ENCODE data around the gene PKP3. TPM values are rescaled to one million over a fixed set of nuclear protein-coding genes. Genes with fewer than 3 reads are reported as not detected.
A peak's percentile ranks its signal among the peaks of the same experiment; 100 is the strongest.

The PKP3 gene
- total RNA-seq, 5 donors from 2014 or later (not counting 1 experiment from before 2014, with no cell fraction given), result 0.32 to 0.85 (median 0.47) TPM; not detected in 1

- Histone ChIP-seq H3K27me3 (replicated peaks in 1 of 2; ENCODE audit: control insufficient read depth in 2 of 2, extremely low read depth in 1 of 2, insufficient read depth in 2 of 2, low read length in 1 of 2) (peaks cover 0 to 2% of the 10 kb centered on the region in 2 experiments), H3K4me3 (ENCODE audit: control insufficient read depth in 1 of 2, extremely low read depth in 1 of 2, low read length in 1 of 2) (no peak overlapping the region), H3K9me3 (no peaks in the 10 kb centered on the region), H3K4me1 (ENCODE audit: control insufficient read depth in 1 of 2, extremely low read depth in 1 of 2, insufficient read depth in 2 of 2, low read length in 2 of 2) (peaks cover 8 to 54% of the 10 kb centered on the region in 2 experiments), H3K36me3 (ENCODE audit: control insufficient read depth in 2 of 2, extremely low read depth in 1 of 2, insufficient read depth in 1 of 2, low read length in 1 of 2) (no peaks in the 10 kb centered on the region), H3K27ac (ENCODE audit: low read length) (no peak overlapping the region)
- 97% methylated on average over 4 of the region's 4 CpGs for WGBS (ENCODE audit: insufficient coverage)
- DNase-seq (no peak), ATAC-seq (replicated peaks in 1 of 4) (no peak)
- no peaks in the 10 kb centered on the region for H3K36me3 Mint-ChIP-seq
- no peak overlapping the region for H3K4me3 Mint-ChIP-seq
- H3K27me3 Mint-ChIP-seq, result peaks cover 0 to 2% of the 10 kb centered on the region in 2 donors
- H3K27ac Mint-ChIP-seq, result no peak overlapping the region
- H3K4me1 Mint-ChIP-seq, result peaks cover 29 to 33% (median 33%) of the 10 kb centered on the region in 3 donors
- no peaks in the 10 kb centered on the region for H3K9me3 Mint-ChIP-seq
- ChIA-PET POLR2A (no interaction called here), CTCF (no interaction called here)
Measured at GRCh38 chr11:357582-357981, 36.4 kb upstream of the PKP3 start.

- Histone ChIP-seq H3K36me3 (ENCODE audit: control insufficient read depth in 2 of 2, extremely low read depth in 1 of 2, insufficient read depth in 1 of 2, low read length in 1 of 2) (no peaks in the 10 kb centered on the region), H3K4me3 (ENCODE audit: control insufficient read depth in 1 of 2, extremely low read depth in 1 of 2, low read length in 1 of 2) (no peak overlapping the region), H3K9me3 (no peaks in the 10 kb centered on the region), H3K4me1 (ENCODE audit: control insufficient read depth in 1 of 2, extremely low read depth in 1 of 2, insufficient read depth in 2 of 2, low read length in 2 of 2) (peaks cover 8 to 56% of the 10 kb centered on the region in 2 experiments), H3K27me3 (replicated peaks in 1 of 2; ENCODE audit: control insufficient read depth in 2 of 2, extremely low read depth in 1 of 2, insufficient read depth in 2 of 2, low read length in 1 of 2) (peaks cover 0 to 2% of the 10 kb centered on the region in 2 experiments), H3K27ac (ENCODE audit: low read length) (no peak overlapping the region)
- CTCF ChIA-PET, result no interaction called here
- ATAC-seq (replicated peaks in 1 of 4) (no peak), DNase-seq (no peak)
- Mint-ChIP-seq H3K4me1 (peaks cover 22 to 27% (median 26%) of the 10 kb centered on the region in 3 donors), H3K27me3 (peaks cover 0 to 2% of the 10 kb centered on the region in 2 donors), H3K27ac (no peak overlapping the region), H3K4me3 (no peak overlapping the region), H3K9me3 (no peaks in the 10 kb centered on the region), H3K36me3 (no peaks in the 10 kb centered on the region)
- 86% methylated on average over 21 of the region's 34 CpGs for WGBS (ENCODE audit: insufficient coverage)
- POLR2A ChIA-PET, result interaction anchor here in 1 of 2 donors (0.6 kb wide), 1 partner anchor 964 kb away, joined by 5 read pairs; no protein-coding TSS in a partner anchor
Measured at GRCh38 chr11:358129-358800, 35.7 kb upstream of the PKP3 start.

- H3K27me3 Mint-ChIP-seq, result peaks cover 0 to 2% of the 10 kb centered on the region in 2 donors
- WGBS (ENCODE audit: insufficient coverage), result 34% methylated on average over 2 of the region's 5 CpGs
- H3K36me3 Mint-ChIP-seq, result no peaks in the 10 kb centered on the region
- peak overlapping the region; percentile 30 to 82 for H3K27ac Mint-ChIP-seq
- Histone ChIP-seq H3K4me1 (ENCODE audit: control insufficient read depth in 1 of 2, extremely low read depth in 1 of 2, insufficient read depth in 2 of 2, low read length in 2 of 2) (peaks cover 8 to 59% of the 10 kb centered on the region in 2 experiments), H3K36me3 (ENCODE audit: control insufficient read depth in 2 of 2, extremely low read depth in 1 of 2, insufficient read depth in 1 of 2, low read length in 1 of 2) (no peaks in the 10 kb centered on the region), H3K27me3 (replicated peaks in 1 of 2; ENCODE audit: control insufficient read depth in 2 of 2, extremely low read depth in 1 of 2, insufficient read depth in 2 of 2, low read length in 1 of 2) (peaks cover 0 to 6% of the 10 kb centered on the region in 2 experiments), H3K4me3 (ENCODE audit: control insufficient read depth in 1 of 2, extremely low read depth in 1 of 2, low read length in 1 of 2) (no peak overlapping the region), H3K27ac (ENCODE audit: low read length) (no peak overlapping the region), H3K9me3 (no peaks in the 10 kb centered on the region)
- ChIA-PET CTCF (no interaction called here), POLR2A (interaction anchor here in 1 of 2 donors (0.6 kb wide), 1 partner anchor 963 kb away, joined by 5 read pairs; no protein-coding TSS in a partner anchor)
- peaks cover 16 to 19% (median 17%) of the 10 kb centered on the region in 3 donors for H3K4me1 Mint-ChIP-seq
- H3K9me3 Mint-ChIP-seq, result no peaks in the 10 kb centered on the region
- peak in 14 of 35 experiments; percentile 12 to 64 (median 27) for DNase-seq
- H3K4me3 Mint-ChIP-seq, result no peak overlapping the region
- peak in 3 of 4 experiments; percentile 18 to 45 (median 20) for ATAC-seq (replicated peaks in 1 of 4)
Measured at GRCh38 chr11:359181-359714, 34.8 kb upstream of the PKP3 start.

- ATAC-seq (replicated peaks in 1 of 4) (no peak), DNase-seq (no peak)
- H3K36me3 Mint-ChIP-seq, result no peaks in the 10 kb centered on the region
- no peak overlapping the region for H3K4me3 Mint-ChIP-seq
- peaks cover 4 to 12% (median 5%) of the 10 kb centered on the region in 3 donors for H3K4me1 Mint-ChIP-seq
- Histone ChIP-seq H3K4me1 (ENCODE audit: control insufficient read depth in 1 of 2, extremely low read depth in 1 of 2, insufficient read depth in 2 of 2, low read length in 2 of 2) (peaks cover under 1 to 57% of the 10 kb centered on the region in 2 experiments), H3K9me3 (no peaks in the 10 kb centered on the region), H3K36me3 (ENCODE audit: control insufficient read depth in 2 of 2, extremely low read depth in 1 of 2, insufficient read depth in 1 of 2, low read length in 1 of 2) (no peaks in the 10 kb centered on the region), H3K27ac (ENCODE audit: low read length) (no peak overlapping the region), H3K4me3 (ENCODE audit: control insufficient read depth in 1 of 2, extremely low read depth in 1 of 2, low read length in 1 of 2) (no peak overlapping the region), H3K27me3 (replicated peaks in 1 of 2; ENCODE audit: control insufficient read depth in 2 of 2, extremely low read depth in 1 of 2, insufficient read depth in 2 of 2, low read length in 1 of 2) (peaks cover 0 to 20% of the 10 kb centered on the region in 2 experiments)
- POLR2A ChIA-PET, result no interaction called here
- 86% methylated on average over 20 of the region's 22 CpGs for WGBS (ENCODE audit: insufficient coverage)
- H3K27ac Mint-ChIP-seq, result no peak overlapping the region
- no peaks in the 10 kb centered on the region for H3K9me3 Mint-ChIP-seq
- peaks cover 0 to 4% of the 10 kb centered on the region in 2 donors for H3K27me3 Mint-ChIP-seq
- CTCF ChIA-PET, result interaction anchor here in 1 of 2 donors (1.8 kb wide), 1 partner anchor 110 kb away, joined by 6 read pairs; no protein-coding TSS in a partner anchor
Measured at GRCh38 chr11:360326-361280, 33.4 kb upstream of the PKP3 start.

- Histone ChIP-seq H3K9me3 (no peaks in the 10 kb centered on the region), H3K27ac (ENCODE audit: low read length) (no peak overlapping the region), H3K27me3 (replicated peaks in 1 of 2; ENCODE audit: control insufficient read depth in 2 of 2, extremely low read depth in 1 of 2, insufficient read depth in 2 of 2, low read length in 1 of 2) (peaks cover 0 to 36% of the 10 kb centered on the region in 2 experiments), H3K4me3 (ENCODE audit: control insufficient read depth in 1 of 2, extremely low read depth in 1 of 2, low read length in 1 of 2) (no peak overlapping the region), H3K4me1 (ENCODE audit: control insufficient read depth in 1 of 2, extremely low read depth in 1 of 2, insufficient read depth in 2 of 2, low read length in 2 of 2) (peaks cover 0 to 49% of the 10 kb centered on the region in 2 experiments), H3K36me3 (ENCODE audit: control insufficient read depth in 2 of 2, extremely low read depth in 1 of 2, insufficient read depth in 1 of 2, low read length in 1 of 2) (no peaks in the 10 kb centered on the region)
- H3K27ac Mint-ChIP-seq, result no peak overlapping the region
- no peaks in the 10 kb centered on the region for H3K9me3 Mint-ChIP-seq
- H3K27me3 Mint-ChIP-seq, result peaks cover 15 to 27% of the 10 kb centered on the region in 2 donors
- ChIA-PET CTCF (interaction anchor here (0.7 to 2.0 kb wide), 6 partner anchors 23 to 160 kb away, joined by 3 to 8 read pairs (median 4); no protein-coding TSS in a partner anchor), POLR2A (interaction anchor here in 1 of 2 donors (0.6 to 1.1 kb wide), 3 partner anchors 78 to 140 kb away, joined by 3 to 10 read pairs (median 3); no protein-coding TSS in a partner anchor)
- no peak for ATAC-seq (replicated peaks in 1 of 4)
- H3K36me3 Mint-ChIP-seq, result no peaks in the 10 kb centered on the region
- H3K4me3 Mint-ChIP-seq, result no peak overlapping the region
- WGBS (ENCODE audit: insufficient coverage), result 84% methylated on average over 31 of the region's 36 CpGs
- peaks cover 5 to 18% (median 13%) of the 10 kb centered on the region in 3 donors for H3K4me1 Mint-ChIP-seq
- DNase-seq, result no peak
Measured at GRCh38 chr11:362642-363442, 31.2 kb upstream of the PKP3 start.
